Activated naive CD4-positive, alpha-beta T cell treated with anti-CD3 and anti-CD28 coated beads for 36 hours (primary cell): ENCODE measurements around the gene ERCC2. TPM values are rescaled to one million over a fixed set of nuclear protein-coding genes. Genes with fewer than 3 reads are reported as not detected.
A peak's percentile ranks its signal among the peaks of the same experiment; 100 is the strongest.
"Not testable (repeated sequence)": the region's sequence is repeated elsewhere in the genome, so short reads cannot be mapped to it uniquely, and the experiment has no call there.

ENCODE experiments used
- CTCF ChIA-PET: fragments of 350-600 bp; sonication (Branson Sonifier 250); formaldehyde crosslinking; loops from one replicate; lab custom pipeline; 2021; ENCODE audit warnings: antibody characterized with exemption; lab: Charles Lee
- DNase-seq: peaks from one replicate; pipeline ENCODE4 v3.0.0-alpha.2; 2020
- H3K27ac Mint-ChIP-seq: one replicate; pipeline ENCODE4 v1.8.0; 2021; ENCODE audit warnings: mild to moderate bottlenecking, mixed read lengths
- H3K27me3 Mint-ChIP-seq: one replicate; pipeline ENCODE4 v1.8.0; 2021; ENCODE audit warnings: low read depth, mixed read lengths
- H3K36me3 Mint-ChIP-seq: one replicate; pipeline ENCODE4 v1.8.0; 2021; ENCODE audit warnings: low read depth, mixed read lengths
- H3K4me1 Mint-ChIP-seq: one replicate; pipeline ENCODE4 v1.8.0; 2021; ENCODE audit warnings: low read depth, mixed read lengths
- H3K4me3 Mint-ChIP-seq: one replicate; pipeline ENCODE4 v1.8.0; 2021; ENCODE audit warnings: mild to moderate bottlenecking, moderate library complexity, mixed read lengths
- H3K9me3 Mint-ChIP-seq: one replicate; pipeline ENCODE4 v1.8.0; 2021; ENCODE audit warnings: mixed read lengths
- intact Hi-C: fragments of 100-400 bp; cut with micrococcal nuclease; formaldehyde crosslinking; loops from one replicate; pipeline ENCODE4 v1.15.1; 2023
- total RNA-seq, 2 experiments: library from RNA; stranded (reverse); gene quantifications; one replicate each; pipeline ENCODE4 v1.2.3, GENCODE V29; 2021

Gene ERCC2
- 10 to 100 TPM; 20.6 to 22.9 TPM for total RNA-seq

DNA sequence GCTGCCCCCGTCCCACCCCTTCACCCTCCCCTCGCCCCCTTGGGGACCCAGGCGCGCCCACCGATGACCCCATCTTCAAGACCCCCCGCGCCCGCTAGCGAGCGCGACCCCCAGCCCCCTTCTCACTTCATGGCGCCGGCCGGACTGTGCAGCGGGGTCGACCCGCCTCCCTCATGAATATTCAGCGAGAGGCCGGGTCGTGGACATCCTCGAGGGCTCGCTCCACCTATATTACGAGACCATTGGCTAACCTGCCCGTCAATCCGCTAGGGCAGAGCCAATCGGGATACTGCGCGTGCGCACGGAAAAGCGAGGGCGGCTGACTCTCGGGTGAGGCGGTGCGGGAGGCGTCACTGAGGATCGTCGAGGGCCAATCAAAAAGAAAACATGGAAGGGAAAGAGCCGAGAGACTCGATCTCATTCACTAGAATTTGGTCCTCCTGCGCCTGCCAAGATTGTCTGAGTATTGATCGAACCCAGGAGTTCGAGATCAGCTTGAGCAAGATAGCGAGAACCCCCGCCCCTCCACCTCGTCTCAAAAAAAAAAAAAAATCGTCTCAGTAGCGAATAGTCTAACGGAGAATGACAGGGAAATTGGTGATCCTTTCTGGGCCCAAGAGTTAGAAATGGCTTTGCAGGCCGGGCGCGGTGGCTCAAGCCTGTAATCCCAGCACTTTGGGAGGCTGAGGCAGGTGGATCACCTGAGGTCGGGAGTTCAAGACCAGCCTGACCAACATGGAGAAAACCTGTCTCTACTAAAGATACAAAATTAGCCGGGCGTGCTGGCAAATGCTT, at the start of gene ERCC2:
TSS of gene ERCC2 (minus strand) at position 164 of the 795 bp plus-strand sequence. CDS start at position 131, 33 bp downstream.
- Mint-ChIP-seq H3K9me3 (no peaks in the 10 kb centered on the region), H3K27me3 (no peaks in the 10 kb centered on the region), H3K27ac (peak within 1 kb of the TSS; percentile 91), H3K36me3 (no peaks in the 10 kb centered on the region), H3K4me1 (peaks cover 5% of the 10 kb centered on the region), H3K4me3 (peak within 1 kb of the TSS; percentile 93)
- CTCF ChIA-PET, result interaction anchor here (0.6 to 1.0 kb wide), 3 partner anchors 32 to 309 kb away, joined by 3 to 5 read pairs (median 3); no protein-coding TSS in a partner anchor
- intact Hi-C loops, result loop anchor here (1.0 kb wide), 5 partner anchors 32 to 214 kb away; partner anchors contain the start of genes BLOC1S3, OPA3, PPP1R13L and TRAPPC6A
- peak; percentile 100 for DNase-seq

DNA sequence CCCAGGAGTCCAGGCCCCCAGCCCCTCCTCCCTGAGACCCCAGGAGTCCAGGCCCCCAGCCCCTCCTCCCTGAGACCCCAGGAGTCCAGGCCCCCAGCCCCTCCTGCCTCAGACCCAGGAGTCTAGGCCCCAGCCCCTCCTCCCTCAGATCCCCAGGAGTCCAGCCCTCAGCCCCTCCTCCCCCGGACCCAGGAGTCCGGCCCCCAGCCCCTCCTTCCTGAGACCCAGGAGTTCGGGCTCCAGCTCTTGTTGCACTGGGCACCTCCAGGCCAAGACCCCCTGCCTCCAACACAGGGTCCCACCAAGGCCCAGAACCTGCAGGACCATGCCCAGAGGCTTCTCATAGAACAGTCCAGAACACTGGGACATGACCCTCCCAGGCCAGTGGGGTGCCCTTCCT, 49.5 kb upstream of the ERCC2 start:
- Mint-ChIP-seq H3K4me3 (no peak overlapping the region), H3K27ac (no peak overlapping the region), H3K9me3 (no peaks in the 10 kb centered on the region), H3K27me3 (no peaks in the 10 kb centered on the region), H3K36me3 (peaks cover 16% of the 10 kb centered on the region), H3K4me1 (peaks cover 47% of the 10 kb centered on the region)
- intact Hi-C loops, result loop anchor here (5.0 kb wide), 1 partner anchor 272 kb away; the partner anchor contains the start of genes QPCTL and SNRPD2
- CTCF ChIA-PET, result interaction anchor here (0.6 to 0.9 kb wide), 2 partner anchors 59 to 1940 kb away, joined by 3 read pairs; no protein-coding TSS in a partner anchor
- DNase-seq, result no peak

DNA sequence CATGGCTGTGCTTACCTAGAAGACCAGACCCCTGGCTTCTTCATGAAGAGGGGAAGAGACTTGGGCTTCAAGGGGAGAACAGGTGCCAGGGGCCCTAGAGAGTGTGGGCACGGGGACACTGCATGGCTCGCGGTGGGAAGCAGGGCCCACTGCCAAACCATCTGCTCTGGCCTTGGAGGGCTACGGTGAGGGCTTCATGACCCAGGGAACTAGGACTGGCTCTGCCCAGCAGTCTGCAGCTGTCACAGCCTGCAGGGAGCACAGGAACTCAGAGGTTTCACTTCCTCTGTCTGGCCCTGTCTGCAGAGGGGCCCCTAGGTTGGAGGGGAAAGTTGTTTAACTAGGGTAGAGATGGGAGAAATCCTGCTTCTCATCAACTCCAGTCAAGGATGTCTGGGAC, 49.0 kb upstream of the ERCC2 start:
- H3K4me3 Mint-ChIP-seq, result no peak overlapping the region
- H3K36me3 Mint-ChIP-seq, result peaks cover 21% of the 10 kb centered on the region
- no peak for DNase-seq
- no peaks in the 10 kb centered on the region for H3K27me3 Mint-ChIP-seq
- peak overlapping the region; percentile 36 for H3K27ac Mint-ChIP-seq
- intact Hi-C loops, result no loop called here
- CTCF ChIA-PET, result no interaction called here
- peaks cover 43% of the 10 kb centered on the region for H3K4me1 Mint-ChIP-seq
- H3K9me3 Mint-ChIP-seq, result no peaks in the 10 kb centered on the region

- Mint-ChIP-seq H3K27ac (no peak overlapping the region), H3K36me3 (peaks cover 23% of the 10 kb centered on the region), H3K9me3 (no peaks in the 10 kb centered on the region), H3K4me3 (no peak overlapping the region), H3K4me1 (peaks cover 37% of the 10 kb centered on the region), H3K27me3 (no peaks in the 10 kb centered on the region)
- CTCF ChIA-PET, result no interaction called here
- intact Hi-C loops, result no loop called here
- DNase-seq, result no peak
These were observed 48.4 kb upstream of the ERCC2 start for GRCh38 chr19:45418802-45419201.

- Mint-ChIP-seq H3K9me3 (no peaks in the 10 kb centered on the region), H3K27ac (no peak overlapping the region), H3K27me3 (no peaks in the 10 kb centered on the region), H3K36me3 (peaks cover 28% of the 10 kb centered on the region), H3K4me1 (peaks cover 25% of the 10 kb centered on the region), H3K4me3 (no peak overlapping the region)
- intact Hi-C loops, result no loop called here
- CTCF ChIA-PET, result interaction anchor here (1.3 kb wide), 1 partner anchor 14 kb away, joined by 4 read pairs; no protein-coding TSS in a partner anchor
- DNase-seq, result no peak
These were observed 46.8 kb upstream of the ERCC2 start for GRCh38 chr19:45417151-45417550.

DNA sequence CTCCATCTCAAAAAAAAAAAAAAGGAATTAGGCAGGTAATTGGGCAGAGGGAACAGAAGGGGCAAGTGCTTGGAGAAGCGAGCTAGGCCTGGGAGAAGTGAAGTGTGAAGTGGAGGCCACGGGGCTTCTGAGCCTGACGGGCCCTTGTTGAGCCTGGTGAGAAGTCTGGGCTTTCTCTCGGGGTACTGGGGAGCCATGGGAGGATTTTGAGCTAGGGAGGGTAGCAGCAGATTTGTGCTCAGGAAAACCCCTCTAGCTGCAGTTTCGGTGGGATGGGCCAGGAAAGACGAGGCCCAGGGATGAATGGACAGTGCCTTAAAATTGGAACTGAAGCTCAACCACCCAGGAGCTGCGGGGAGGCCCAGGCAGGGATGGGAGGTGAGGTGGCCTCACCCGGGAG, 44.1 kb upstream of the ERCC2 start:
- Mint-ChIP-seq H3K4me3 (no peak overlapping the region), H3K36me3 (peaks cover 34% of the 10 kb centered on the region), H3K27ac (no peak overlapping the region), H3K27me3 (no peaks in the 10 kb centered on the region), H3K4me1 (peaks cover 10% of the 10 kb centered on the region), H3K9me3 (no peaks in the 10 kb centered on the region)
- intact Hi-C loops, result no loop called here
- CTCF ChIA-PET, result interaction anchor here (1.1 to 1.5 kb wide), 2 partner anchors 12 to 75 kb away, joined by 3 to 4 read pairs; no protein-coding TSS in a partner anchor
- DNase-seq, result no peak

GRCh38 chr19:45413497-45413896, 43.1 kb upstream of the ERCC2 start:
- Mint-ChIP-seq H3K36me3 (peaks cover 37% of the 10 kb centered on the region), H3K4me1 (peaks cover 8% of the 10 kb centered on the region), H3K9me3 (no peaks in the 10 kb centered on the region), H3K27ac (no peak overlapping the region), H3K4me3 (no peak overlapping the region), H3K27me3 (no peaks in the 10 kb centered on the region)
- intact Hi-C loops, result no loop called here
- CTCF ChIA-PET, result interaction anchor here (0.5 to 2.3 kb wide), 6 partner anchors 11 to 74 kb away, joined by 3 to 6 read pairs (median 4); no protein-coding TSS in a partner anchor
- no peak for DNase-seq

- CTCF ChIA-PET, DNase-seq, H3K9me3 Mint-ChIP-seq, H3K27ac Mint-ChIP-seq, H3K27me3 Mint-ChIP-seq, H3K4me3 Mint-ChIP-seq, intact Hi-C loops: not testable (repeated sequence)
- peaks cover 36% of the 10 kb centered on the region for H3K36me3 Mint-ChIP-seq
- H3K4me1 Mint-ChIP-seq, result peaks cover 24% of the 10 kb centered on the region
These were observed 40.0 kb upstream of the ERCC2 start for GRCh38 chr19:45410330-45410729.

DNA sequence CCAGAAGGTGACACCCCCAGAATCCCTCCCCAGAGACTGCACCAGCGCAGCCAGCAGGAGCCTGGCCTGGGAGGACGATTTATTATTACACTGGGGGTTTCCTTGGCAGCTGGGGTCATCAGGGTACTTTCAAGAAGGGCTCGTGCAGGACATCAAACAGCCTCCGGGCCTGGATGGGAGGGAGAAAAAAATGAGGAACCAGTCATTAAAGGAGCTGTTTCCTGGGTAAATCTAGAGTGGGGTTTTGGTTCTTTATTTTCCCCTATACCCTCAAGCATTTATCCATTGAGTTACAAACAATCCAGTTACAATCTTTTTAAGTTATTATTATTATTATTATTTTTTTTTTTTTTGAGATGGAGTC, 39.2 kb upstream of the ERCC2 start:
- Mint-ChIP-seq H3K4me1 (peaks cover 32% of the 10 kb centered on the region), H3K27ac (no peak overlapping the region), H3K36me3 (peaks cover 32% of the 10 kb centered on the region), H3K4me3 (no peak overlapping the region), H3K27me3 (peaks cover 5% of the 10 kb centered on the region), H3K9me3 (no peaks in the 10 kb centered on the region)
- intact Hi-C loops, result no loop called here
- CTCF ChIA-PET, result no interaction called here
- DNase-seq, result no peak

- H3K27me3 Mint-ChIP-seq, result peaks cover 11% of the 10 kb centered on the region
- no peak for DNase-seq
- CTCF ChIA-PET, result interaction anchor here (0.6 to 1.0 kb wide), 2 partner anchors 30 to 120 kb away, joined by 3 read pairs; no protein-coding TSS in a partner anchor
- H3K27ac Mint-ChIP-seq, result no peak overlapping the region
- H3K36me3 Mint-ChIP-seq, result peaks cover 29% of the 10 kb centered on the region
- intact Hi-C loops, result no loop called here
- H3K4me1 Mint-ChIP-seq, result peaks cover 37% of the 10 kb centered on the region
- H3K9me3 Mint-ChIP-seq, result no peaks in the 10 kb centered on the region
- no peak overlapping the region for H3K4me3 Mint-ChIP-seq
These were observed 38.6 kb upstream of the ERCC2 start for GRCh38 chr19:45408830-45409556.

DNA sequence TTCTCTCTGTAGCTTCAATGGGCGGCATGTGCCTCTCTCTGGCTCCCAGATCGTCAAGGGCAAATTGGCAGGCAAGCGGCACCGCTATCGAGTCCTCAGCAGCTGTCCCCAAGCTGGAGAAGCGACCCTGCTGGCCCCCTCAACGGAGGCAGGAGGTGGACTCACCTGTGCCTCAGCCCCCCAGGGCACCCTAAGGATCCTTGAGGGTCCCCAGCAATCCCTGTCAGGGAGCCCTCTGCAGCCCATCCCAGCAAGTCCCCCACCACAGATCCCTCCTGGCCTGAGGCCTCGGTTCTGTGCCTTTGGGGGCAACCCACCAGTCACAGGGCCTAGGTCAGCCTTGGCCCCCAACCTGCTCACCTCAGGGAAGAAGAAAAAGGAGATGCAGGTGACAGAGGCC, 37.7 kb upstream of the ERCC2 start:
- H3K4me3 Mint-ChIP-seq, result peak overlapping the region; percentile 44
- intact Hi-C loops, result no loop called here
- peaks cover 29% of the 10 kb centered on the region for H3K36me3 Mint-ChIP-seq
- H3K27me3 Mint-ChIP-seq, result peaks cover 19% of the 10 kb centered on the region
- H3K4me1 Mint-ChIP-seq, result peaks cover 41% of the 10 kb centered on the region
- H3K27ac Mint-ChIP-seq, result no peak overlapping the region
- DNase-seq, result no peak
- CTCF ChIA-PET, result interaction anchor here (1.0 to 1.4 kb wide), 2 partner anchors 31 to 71 kb away, joined by 3 to 4 read pairs; no protein-coding TSS in a partner anchor
- no peaks in the 10 kb centered on the region for H3K9me3 Mint-ChIP-seq

DNA sequence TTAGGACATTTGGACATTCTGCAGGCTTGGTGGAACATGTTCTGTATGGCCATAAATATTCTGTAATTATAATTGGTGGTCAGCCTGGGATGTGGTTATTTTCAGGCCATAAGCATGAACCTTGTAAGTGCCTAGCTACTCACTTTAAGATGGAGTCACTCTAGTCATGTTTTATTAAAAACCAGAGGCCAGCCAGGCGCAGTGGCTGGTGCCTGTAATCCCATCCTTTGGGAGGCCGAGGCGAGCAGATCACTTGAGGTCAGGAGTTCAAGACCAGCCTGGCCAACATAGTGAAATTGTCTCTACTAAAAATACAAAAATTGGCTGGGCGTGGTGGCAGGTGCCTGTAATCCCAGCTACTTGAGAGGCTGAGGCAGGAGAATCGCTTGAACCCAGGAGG, 37.2 kb upstream of the ERCC2 start:
- DNase-seq, intact Hi-C loops, H3K9me3 Mint-ChIP-seq, H3K27ac Mint-ChIP-seq: not testable (repeated sequence)
- Mint-ChIP-seq H3K27me3 (peaks cover 25% of the 10 kb centered on the region), H3K4me1 (peaks cover 43% of the 10 kb centered on the region), H3K36me3 (peaks cover 27% of the 10 kb centered on the region), H3K4me3 (peak overlapping the region; percentile 93)
- CTCF ChIA-PET, result interaction anchor here (1.4 kb wide), 1 partner anchor 71 kb away, joined by 4 read pairs; no protein-coding TSS in a partner anchor
